GM12878 (cell line): ENCODE data around the gene GPC6. TPM values are rescaled to one million over a fixed set of nuclear protein-coding genes. Genes with fewer than 3 reads are reported as not detected.

Experiments
- CEBPZ ChIP-seq: fragments of 150-350 bp; IDR thresholded peaks from 2 replicates; pipeline ENCODE4 v1.6.1; 2016; ENCODE audit warnings: low read depth, low read length
- ESRRA ChIP-seq: IDR thresholded peaks from 2 replicates; pipeline ENCODE4 v1.6.1; 2012; ENCODE audit warnings: mild to moderate bottlenecking, low read length, improper control_type of control experiment
- MYC ChIP-seq: IDR thresholded peaks from 2 replicates; pipeline ENCODE4 v1.6.1; 2011; ENCODE audit warnings: mild to moderate bottlenecking, low read length, moderate library complexity, inconsistent platforms; ENCODE audit not compliant: insufficient read depth, insufficient replicate concordance, insufficient read length, severe bottlenecking
- NFIC ChIP-seq: IDR thresholded peaks from 2 replicates; pipeline ENCODE4 v1.6.1; 2012; ENCODE audit warnings: low read depth, mild to moderate bottlenecking, inconsistent platforms, low read length, moderate library complexity
- SKIL ChIP-seq: fragments of 450-650 bp; IDR thresholded peaks from 2 replicates; pipeline ENCODE4 v1.6.1; 2017; ENCODE audit warnings: mild to moderate bottlenecking, low read depth, inconsistent platforms; ENCODE audit not compliant: poor library complexity, severe bottlenecking
- SRF ChIP-seq, 2 experiments: IDR thresholded peaks; 2 replicates each; pipeline ENCODE4 v1.6.1; 2011; ENCODE audit warnings: low read depth in 2 of 2, low read length in 2 of 2, mild to moderate bottlenecking in 1 of 2, moderate library complexity in 1 of 2
- YBX1 ChIP-seq: fragments of 450-650 bp; IDR thresholded peaks from 2 replicates; pipeline ENCODE4 v1.6.1; 2016; ENCODE audit warnings: antibody characterized with exemption
- ZBTB40 ChIP-seq: fragments of 450-650 bp; IDR thresholded peaks from 2 replicates; pipeline ENCODE4 v1.6.1; 2016; ENCODE audit warnings: mild to moderate bottlenecking, moderate library complexity, borderline replicate concordance
- ZZZ3 ChIP-seq: IDR thresholded peaks from 2 replicates; pipeline ENCODE4 v1.6.1; 2011; ENCODE audit warnings: low read depth; ENCODE audit not compliant: control insufficient read depth, insufficient read length
- polyA plus RNA-seq, 11 experiments: library from polyadenylated mRNA; depleted of rRNA in 4 of 11; unstranded in 6 of 11; stranded (reverse) in 5 of 11; fragments of >200 nt; fragmentation: Nextera tagmentation in 4 of 11; fragmentation: Illumina TruSeq in 1 of 11; extraction: Ambion mirVana in 4 of 11; extraction: Trizol in 1 of 11; gene quantifications; 1 replicate in 1 of 11; 2 replicates in 10 of 11; pipeline versions ENCODE4 v1.2.1 to v1.2.3, GENCODE V29; 2011 to 2016; ENCODE audit warnings: inconsistent platforms in 2 of 11, missing spikeins in 2 of 11, low read depth in 1 of 11
- total RNA-seq, 4 experiments: library from RNA; depleted of rRNA in 3 of 4; stranded (reverse); fragments of >200 nt in 3 of 4; fragmentation: Illumina TruSeq in 1 of 4; extraction: Trizol in 1 of 4; gene quantifications; 2 replicates each; pipeline versions ENCODE4 v1.2.1 to v1.2.3, GENCODE V29; 2013 to 2021

GPC6 gene
- total and polyA plus RNA-seq, 10 of the 15 experiments (the other 5 are each of a cell fraction or from before 2014, with no cell fraction given): 0.03 to 0.04 (median 0.03) TPM; not detected in 7

GRCh38 chr13:93388701-93389100 lies 162.1 kb downstream of the GPC6 start (continued):
- TF ChIP-seq ZBTB40 (no peak), SRF (IDR thresholded peaks at IDR 0.05; ENCODE audit: low read depth in 2 of 2, low read length in 2 of 2) (no peak), SKIL (no peak), YBX1 (no peak), ESRRA (no peak), ZZZ3 (no peak), CEBPZ (no peak), MYC (no peak), NFIC (no peak)
